ENCODE data around the gene PPP2R1B.

PPP2R1B gene

DNA sequence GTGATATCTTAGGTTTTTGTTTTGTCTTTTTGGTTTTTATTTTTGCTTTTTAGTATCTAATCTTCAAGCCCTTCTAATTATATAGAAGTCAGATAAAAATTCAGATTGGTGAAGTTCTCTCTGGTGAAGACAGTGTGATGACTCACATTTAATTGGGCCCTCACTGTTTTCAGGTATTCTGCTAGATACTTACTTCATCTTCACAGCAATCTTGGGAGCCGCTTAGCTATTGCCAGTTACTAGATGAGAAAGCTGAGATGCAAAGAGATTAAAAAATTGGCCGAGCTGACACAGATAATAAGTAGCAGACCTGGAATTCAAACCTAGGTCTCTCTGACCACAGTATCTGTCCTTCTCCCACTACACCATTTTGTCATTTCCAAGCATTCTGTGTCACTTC lies 75.0 kb downstream of the PPP2R1B start:
- no peak for DNase-seq (ENCODE audit: low read depth in 2 of 2)
- H3K4me3 ChIP-seq (replicated peaks in 1 of 2; ENCODE audit: low read depth in 2 of 2, low read length in 2 of 2): no peak overlapping the region
- TF ChIP-seq, protein P1, sequence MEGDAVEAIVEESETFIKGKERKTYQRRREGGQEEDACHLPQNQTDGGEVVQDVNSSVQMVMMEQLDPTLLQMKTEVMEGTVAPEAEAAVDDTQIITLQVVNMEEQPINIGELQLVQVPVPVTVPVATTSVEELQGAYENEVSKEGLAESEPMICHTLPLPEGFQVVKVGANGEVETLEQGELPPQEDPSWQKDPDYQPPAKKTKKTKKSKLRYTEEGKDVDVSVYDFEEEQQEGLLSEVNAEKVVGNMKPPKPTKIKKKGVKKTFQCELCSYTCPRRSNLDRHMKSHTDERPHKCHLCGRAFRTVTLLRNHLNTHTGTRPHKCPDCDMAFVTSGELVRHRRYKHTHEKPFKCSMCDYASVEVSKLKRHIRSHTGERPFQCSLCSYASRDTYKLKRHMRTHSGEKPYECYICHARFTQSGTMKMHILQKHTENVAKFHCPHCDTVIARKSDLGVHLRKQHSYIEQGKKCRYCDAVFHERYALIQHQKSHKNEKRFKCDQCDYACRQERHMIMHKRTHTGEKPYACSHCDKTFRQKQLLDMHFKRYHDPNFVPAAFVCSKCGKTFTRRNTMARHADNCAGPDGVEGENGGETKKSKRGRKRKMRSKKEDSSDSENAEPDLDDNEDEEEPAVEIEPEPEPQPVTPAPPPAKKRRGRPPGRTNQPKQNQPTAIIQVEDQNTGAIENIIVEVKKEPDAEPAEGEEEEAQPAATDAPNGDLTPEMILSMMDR (IDR thresholded peaks at IDR 0.05; ENCODE audit: low read depth, low read length): no peak

DNA sequence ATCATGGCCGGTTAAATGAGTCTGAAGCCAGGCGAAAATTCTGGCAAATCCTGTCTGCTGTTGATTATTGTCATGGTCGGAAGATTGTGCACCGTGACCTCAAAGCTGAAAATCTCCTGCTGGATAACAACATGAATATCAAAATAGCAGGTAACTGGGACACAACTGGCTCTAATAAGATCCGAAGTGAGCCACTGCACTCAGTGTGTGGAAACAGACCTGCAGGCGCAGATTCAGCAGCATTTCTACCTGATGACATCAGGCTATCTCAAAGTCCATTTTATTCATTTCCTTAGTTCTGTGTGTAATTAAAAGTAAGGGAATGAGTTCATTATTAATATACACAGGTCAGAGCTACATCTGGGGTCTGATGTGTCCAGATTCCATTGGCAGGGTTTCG lies 78.2 kb downstream of the PPP2R1B start:
- TF ChIP-seq, protein P1 (IDR thresholded peaks at IDR 0.05; ENCODE audit: low read depth, low read length): no peak
- no peak for DNase-seq (ENCODE audit: low read depth in 2 of 2)
- no peak overlapping the region for H3K4me3 ChIP-seq (replicated peaks in 1 of 2; ENCODE audit: low read depth in 2 of 2, low read length in 2 of 2)

DNA sequence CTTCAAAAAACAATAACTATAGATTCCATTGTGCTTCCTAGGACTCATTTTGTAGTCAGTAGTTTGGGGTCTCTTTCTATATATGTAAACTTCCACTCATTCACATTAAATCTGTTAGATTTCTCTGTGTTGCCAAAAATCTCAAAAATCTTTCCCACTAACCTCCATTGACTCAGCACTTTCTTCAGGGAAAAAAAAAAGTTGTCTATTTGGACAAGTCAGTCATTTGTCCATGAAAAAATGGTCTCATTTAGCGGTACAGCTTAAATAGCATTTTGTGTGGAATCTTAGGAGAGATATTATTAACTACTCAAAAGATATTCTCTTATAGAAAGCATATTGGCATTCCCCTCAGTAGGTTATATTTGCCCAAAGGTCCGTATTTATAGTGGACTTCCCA lies 81.9 kb downstream of the PPP2R1B start:
- DNase-seq (ENCODE audit: low read depth in 2 of 2): no peak
- TF ChIP-seq, protein P1 (IDR thresholded peaks at IDR 0.05; ENCODE audit: low read depth, low read length): no peak
- no peak overlapping the region for H3K4me3 ChIP-seq (replicated peaks in 1 of 2; ENCODE audit: low read depth in 2 of 2, low read length in 2 of 2)

DNA sequence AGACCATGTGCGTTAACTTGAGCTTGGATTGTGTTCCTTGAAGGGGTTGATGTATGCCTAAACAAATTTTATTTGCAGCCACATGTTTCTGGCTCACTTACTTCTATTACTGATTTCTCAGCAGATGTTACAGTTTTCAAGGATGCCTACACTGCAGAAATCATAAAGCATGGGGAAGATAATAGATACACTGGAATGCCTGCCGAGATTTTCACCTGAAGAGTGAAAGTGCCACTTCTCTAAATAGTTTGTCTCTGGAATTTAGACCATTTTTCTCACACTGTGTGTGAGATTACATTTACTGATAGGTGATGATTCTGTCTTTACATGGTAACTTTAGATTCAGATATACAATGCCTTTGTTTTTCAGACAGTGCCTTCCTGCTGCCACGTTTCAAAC lies 82.4 kb downstream of the PPP2R1B start:
- no peak overlapping the region for H3K4me3 ChIP-seq (replicated peaks in 1 of 2; ENCODE audit: low read depth in 2 of 2, low read length in 2 of 2)
- DNase-seq (ENCODE audit: low read depth in 2 of 2): no peak
- TF ChIP-seq, protein P1 (IDR thresholded peaks at IDR 0.05; ENCODE audit: low read depth, low read length): no peak

DNA sequence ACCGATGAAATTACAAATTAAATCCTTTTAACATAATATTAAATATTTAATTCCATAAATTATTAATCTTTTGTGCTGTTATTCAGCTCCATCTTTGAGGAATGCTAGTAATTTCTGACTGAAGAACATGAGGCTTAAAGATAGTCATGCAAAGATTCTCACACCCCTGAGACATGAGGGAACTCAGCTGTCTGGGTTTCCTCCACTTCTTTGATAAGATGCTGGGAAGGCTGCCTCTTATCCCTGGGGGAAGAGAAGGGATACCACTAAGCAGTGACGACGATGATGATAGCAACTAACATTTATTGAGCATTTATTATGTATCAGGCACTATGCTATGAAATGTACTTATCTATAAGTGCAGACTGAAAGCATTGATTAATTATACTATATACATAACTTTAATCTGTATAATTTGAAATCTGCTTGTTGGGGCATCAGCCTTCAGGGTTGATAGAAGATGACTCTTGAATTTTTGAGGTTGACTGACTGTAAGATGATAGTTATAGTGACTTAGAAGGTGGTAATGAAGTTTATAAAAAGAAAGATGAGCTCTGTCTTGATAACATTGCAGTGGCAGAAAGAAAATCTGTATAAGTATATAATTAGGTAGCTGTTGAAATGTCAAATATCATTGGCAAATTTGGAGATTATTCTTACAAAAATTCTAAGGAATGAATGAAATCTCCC lies 85.6 kb downstream of the PPP2R1B start:
- TF ChIP-seq, protein P1 (IDR thresholded peaks at IDR 0.05; ENCODE audit: low read depth, low read length): no peak
- no peak overlapping the region for H3K4me3 ChIP-seq (replicated peaks in 1 of 2; ENCODE audit: low read depth in 2 of 2, low read length in 2 of 2)
- DNase-seq (ENCODE audit: low read depth in 2 of 2): no peak

Measured in cardiac fibroblast (primary cell).